HCT116 (cell line): Measurements from ENCODE around the gene HOXC13. TPM values are rescaled to one million over a fixed set of nuclear protein-coding genes. Genes with fewer than 3 reads are reported as not detected.

Source experiments
- ATAC-seq: fragments of 200-7000 bp; cut with Tn5 transposase; 2 replicates; pipeline ENCODE4 v1.9.1; 2020; ENCODE audit warnings: mild to moderate bottlenecking, moderate library complexity
- BruUV-seq: library from RNA; stranded (reverse); fragments of 400-500 nt; replicated peaks from 2 replicates; lab custom pipeline; 2021; lab: Mats Ljungman, UMichigan
- CTCF ChIA-PET: fragments of 300-600 bp; sonication (Branson Sonifier 250); formaldehyde crosslinking; loops from one replicate; lab custom pipeline; 2021; ENCODE audit warnings: antibody characterized with exemption; lab: Charles Lee
- POLR2A ChIA-PET: fragments of 300-600, 350-600 bp; sonication (Branson Sonifier 250); formaldehyde crosslinking; loops from one replicate; lab custom pipeline; 2021; ENCODE audit warnings: antibody characterized with exemption; lab: Charles Lee
- RAD21 ChIA-PET, 2 experiments: fragments of 300-600 bp; sonication (Branson Sonifier 250); formaldehyde crosslinking; loops; one replicate each; lab custom pipeline; 2023; ENCODE audit warnings: low total read pairs in 2 of 2; ENCODE audit not compliant: uncharacterized antibody in 2 of 2, unreplicated experiment in 2 of 2, low non-redundant PET in 1 of 2; lab: Charles Lee
- DNase-seq: peaks from one replicate; pipeline ENCODE4 v3.0.0-alpha.2; 2010; ENCODE audit warnings: low read depth, low spot score
- H2AFZ ChIP-seq: fragments of 200-600 bp; shearing (Covaris generic), sonication (generic); 2 replicates; pipeline ENCODE4 v1.6.1; 2017; ENCODE audit warnings: low read depth, mixed run types, mixed read lengths, antibody characterized with exemption, low read length; ENCODE audit not compliant: poor library complexity, severe bottlenecking
- H3K27ac ChIP-seq: 2 replicates; pipeline ENCODE4 v1.5.1; 2012; ENCODE audit warnings: low read depth, low read length
- H3K27me3 ChIP-seq: fragments of 200-600 bp; sonication (generic); 2 replicates; pipeline ENCODE4 v1.6.1; 2016; ENCODE audit warnings: mixed run types, low read length, mixed read lengths; ENCODE audit not compliant: insufficient read depth
- H3K36me3 ChIP-seq, 2 experiments: fragments of 200-500 bp in 1 of 2; fragments of 200-600 bp in 1 of 2; sonication (Bioruptor generic) in 1 of 2; sonication (generic) in 1 of 2; 2 replicates each; pipeline versions ENCODE4 v1.5.1 to v1.6.1; 2014 to 2016; ENCODE audit warnings: low read length in 2 of 2, inconsistent platforms in 1 of 2, mixed read lengths in 1 of 2, mixed run types in 1 of 2; ENCODE audit not compliant: insufficient read depth in 2 of 2, control insufficient read depth in 1 of 2
- H3K4me1 ChIP-seq, 2 experiments: fragments of 200-600 bp in 1 of 2; sonication (generic) in 1 of 2; 2 replicates each; pipeline versions ENCODE4 v1.5.1 to v1.6.1; 2012 to 2017; ENCODE audit warnings: low read length in 2 of 2, inconsistent platforms in 1 of 2, mild to moderate bottlenecking in 1 of 2, mixed read lengths in 1 of 2, mixed run types in 1 of 2, moderate library complexity in 1 of 2; ENCODE audit not compliant: insufficient read depth in 2 of 2, control insufficient read depth in 1 of 2
- H3K4me2 ChIP-seq: fragments of 200-600 bp; sonication (generic); 2 replicates; pipeline ENCODE4 v1.6.1; 2017; ENCODE audit warnings: mixed run types, low read length, mixed read lengths
- H3K4me3 ChIP-seq, 2 experiments: fragments of 200-600 bp in 1 of 2; sonication (generic) in 1 of 2; replicated peaks in 1 of 2; 2 replicates each; pipeline ENCODE4 v1.5.1; 2011 to 2016; ENCODE audit warnings: low read length in 2 of 2, control low read depth in 1 of 2, low read depth in 1 of 2, mild to moderate bottlenecking in 1 of 2, mixed read lengths in 1 of 2, mixed run types in 1 of 2
- H3K79me2 ChIP-seq: fragments of 200-600 bp; sonication (generic); 2 replicates; pipeline ENCODE4 v1.6.1; 2017; ENCODE audit warnings: mild to moderate bottlenecking, mixed run types, low read length, moderate library complexity, mixed read lengths; ENCODE audit not compliant: insufficient read depth
- H3K9ac ChIP-seq: fragments of 200-600 bp; sonication (generic); 2 replicates; pipeline ENCODE4 v1.6.1; 2016; ENCODE audit warnings: low read length, mixed read lengths
- H3K9me2 ChIP-seq: fragments of 200-600 bp; sonication (generic), shearing (Covaris generic); 2 replicates; pipeline ENCODE4 v1.6.1; 2017; ENCODE audit warnings: mixed run types, mild to moderate bottlenecking, moderate library complexity; ENCODE audit not compliant: insufficient read depth
- H3K9me3 ChIP-seq, 2 experiments: fragments of 200-500 bp in 1 of 2; fragments of 200-600 bp in 1 of 2; sonication (Bioruptor generic) in 1 of 2; sonication (generic) in 1 of 2; 2 replicates each; pipeline ENCODE4 v1.6.1; 2014 to 2017; ENCODE audit warnings: low read length in 2 of 2, mixed read lengths in 2 of 2, inconsistent platforms in 1 of 2, low read depth in 1 of 2, mild to moderate bottlenecking in 1 of 2, mixed run types in 1 of 2, moderate library complexity in 1 of 2; ENCODE audit not compliant: control insufficient read depth in 1 of 2, insufficient read depth in 1 of 2
- H4K20me1 ChIP-seq: fragments of 200-600 bp; sonication (generic), shearing (Covaris generic); 2 replicates; pipeline ENCODE4 v1.6.1; 2017; ENCODE audit warnings: mixed run types, mild to moderate bottlenecking, moderate library complexity; ENCODE audit not compliant: insufficient read depth
- EZH2 ChIP-seq: fragments of 200-600 bp; sonication (generic); IDR thresholded peaks from 2 replicates; pipeline ENCODE4 v1.6.1; 2017; ENCODE audit warnings: antibody characterized with exemption, mixed run types
- JUND ChIP-seq: IDR thresholded peaks from 2 replicates; pipeline ENCODE4 v1.6.1; 2012
- POLR2A ChIP-seq: IDR thresholded peaks from 2 replicates; pipeline ENCODE4 v1.7.0; 2011; ENCODE audit warnings: borderline replicate concordance; ENCODE audit not compliant: insufficient read depth, insufficient read length; ENCODE audit errors: extremely low read depth
- RAD21 ChIP-seq: IDR thresholded peaks from 2 replicates; pipeline ENCODE4 v1.6.1; 2012; ENCODE audit warnings: low read depth, mild to moderate bottlenecking
- YY1 ChIP-seq: IDR thresholded peaks from 2 replicates; pipeline ENCODE4 v1.6.1; 2011; ENCODE audit warnings: low read length, low read depth, moderate library complexity, mild to moderate bottlenecking; ENCODE audit not compliant: insufficient replicate concordance; ENCODE audit errors: extremely low read depth
- ZFX ChIP-seq: fragments of 450-650 bp; IDR thresholded peaks from 2 replicates; pipeline ENCODE4 v1.6.1; 2017
- intact Hi-C: fragments of 100-400 bp; cut with micrococcal nuclease; formaldehyde crosslinking; loops from 2 replicates; pipeline ENCODE4 v1.10.0; 2022
- total RNA-seq: library from RNA; stranded (reverse); gene quantifications from one replicate; pipeline ENCODE4 v1.2.1, GENCODE V29; 2021; ENCODE audit not compliant: unreplicated experiment
- TF ChIP-seq, protein P1 (sequence below): IDR thresholded peaks from 2 replicates; pipeline ENCODE4 v1.6.1; 2012
- TF ChIP-seq, protein P2 (sequence below): IDR thresholded peaks from 2 replicates; pipeline ENCODE4 v1.6.1; 2011; ENCODE audit warnings: mild to moderate bottlenecking, low read length, moderate library complexity; ENCODE audit not compliant: insufficient replicate concordance; ENCODE audit errors: extremely low read depth

The HOXC13 gene
- total RNA-seq, 1 experiment from 2014 or later = 3.8 TPM

DNA sequence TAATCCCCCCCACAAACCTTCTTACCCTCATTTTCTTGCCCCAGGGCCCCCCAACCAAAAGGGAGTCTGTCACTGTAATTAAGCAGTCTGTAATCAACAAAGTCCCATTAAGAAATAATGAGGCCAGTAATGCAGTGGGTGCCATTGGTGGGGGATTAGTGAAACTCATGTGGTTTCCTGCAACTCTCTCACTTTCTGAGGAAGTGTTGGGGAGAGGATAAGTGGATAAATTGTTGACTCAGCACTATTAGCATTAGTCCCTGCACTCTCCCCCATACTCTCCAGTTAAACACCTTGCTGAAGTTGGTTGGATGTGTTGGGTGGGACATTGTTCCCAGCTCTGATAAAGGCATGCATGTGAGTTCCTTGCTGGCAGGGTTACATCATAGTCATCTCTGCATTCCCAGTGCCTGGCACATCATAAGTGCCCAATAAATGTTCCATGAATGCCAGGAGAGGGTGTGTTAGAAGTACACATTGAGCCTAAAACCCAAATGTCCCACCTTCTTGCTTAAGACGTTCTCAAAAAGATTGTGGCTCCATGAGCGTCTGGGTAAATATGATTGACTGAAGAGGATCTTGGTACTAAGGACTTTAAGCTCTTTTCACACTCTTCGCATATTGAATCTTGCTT lies 45.8 kb upstream of the HOXC13 start:
- no peaks in the 10 kb centered on the region for H3K9me3 ChIP-seq
- no peak overlapping the region for H3K9ac ChIP-seq
- CTCF ChIA-PET = no interaction called here
- H4K20me1 ChIP-seq = no peaks in the 10 kb centered on the region
- no peaks in the 10 kb centered on the region for H3K79me2 ChIP-seq
- H3K9me2 ChIP-seq = no peaks in the 10 kb centered on the region
- no peak overlapping the region for H2AFZ ChIP-seq
- H3K4me2 ChIP-seq = no peak overlapping the region
- no peak overlapping the region for H3K4me3 ChIP-seq
- TF ChIP-seq RAD21 (no peak), ZFX (no peak), POLR2A (no peak), YY1 (no peak), JUND (no peak), EZH2 (no peak)
- TF ChIP-seq, protein P1, sequence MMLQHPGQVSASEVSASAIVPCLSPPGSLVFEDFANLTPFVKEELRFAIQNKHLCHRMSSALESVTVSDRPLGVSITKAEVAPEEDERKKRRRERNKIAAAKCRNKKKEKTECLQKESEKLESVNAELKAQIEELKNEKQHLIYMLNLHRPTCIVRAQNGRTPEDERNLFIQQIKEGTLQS = no peak
- TF ChIP-seq, protein P2, sequence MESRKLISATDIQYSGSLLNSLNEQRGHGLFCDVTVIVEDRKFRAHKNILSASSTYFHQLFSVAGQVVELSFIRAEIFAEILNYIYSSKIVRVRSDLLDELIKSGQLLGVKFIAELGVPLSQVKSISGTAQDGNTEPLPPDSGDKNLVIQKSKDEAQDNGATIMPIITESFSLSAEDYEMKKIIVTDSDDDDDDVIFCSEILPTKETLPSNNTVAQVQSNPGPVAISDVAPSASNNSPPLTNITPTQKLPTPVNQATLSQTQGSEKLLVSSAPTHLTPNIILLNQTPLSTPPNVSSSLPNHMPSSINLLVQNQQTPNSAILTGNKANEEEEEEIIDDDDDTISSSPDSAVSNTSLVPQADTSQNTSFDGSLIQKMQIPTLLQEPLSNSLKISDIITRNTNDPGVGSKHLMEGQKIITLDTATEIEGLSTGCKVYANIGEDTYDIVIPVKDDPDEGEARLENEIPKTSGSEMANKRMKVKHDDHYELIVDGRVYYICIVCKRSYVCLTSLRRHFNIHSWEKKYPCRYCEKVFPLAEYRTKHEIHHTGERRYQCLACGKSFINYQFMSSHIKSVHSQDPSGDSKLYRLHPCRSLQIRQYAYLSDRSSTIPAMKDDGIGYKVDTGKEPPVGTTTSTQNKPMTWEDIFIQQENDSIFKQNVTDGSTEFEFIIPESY = no peak
- peaks cover 10% of the 10 kb centered on the region; the same call in 1 of the 2 replicates for H3K27me3 ChIP-seq
- no peak overlapping the region for H3K27ac ChIP-seq
- H3K4me1 ChIP-seq = no peaks in the 10 kb centered on the region
- POLR2A ChIA-PET = no interaction called here
- no TSS peak for BruUV-seq
- intact Hi-C loops = no loop called here
- RAD21 ChIA-PET = no interaction called here
- DNase-seq (no peak), ATAC-seq (no peak)
- no peaks in the 10 kb centered on the region for H3K36me3 ChIP-seq
